K562 (cell line): ENCODE data around the gene EYA3. TPM values are rescaled to one million over a fixed set of nuclear protein-coding genes. Genes with fewer than 3 reads are reported as not detected.

ENCODE experiments used
- ATAC-seq: fragments of 200-7000 bp; cut with Tn5 transposase; 3 replicates; pipeline ENCODE4 v1.9.1; 2020; ENCODE audit warnings: moderate library complexity
- BruUV-seq: library from RNA; stranded (reverse); fragments of 400-500 nt; replicated peaks from 2 replicates; lab custom pipeline; 2021; lab: Mats Ljungman, UMichigan
- CTCF ChIA-PET: fragments of 300-600 bp; formaldehyde crosslinking; extraction: SDS; loops from one replicate; lab custom pipeline; 2021; ENCODE audit warnings: low intra/inter-chr PET ratio; lab: Yijun Ruan, JAX
- POLR2A ChIA-PET: fragments of 300-600, 350-650 bp; sonication (Branson Sonifier 250); formaldehyde crosslinking; extraction: SDS; loops from one replicate; lab custom pipeline; 2021; ENCODE audit warnings: antibody characterized with exemption, inconsistent platforms; lab: Yijun Ruan, JAX
- DNase-seq, 4 experiments: peaks; one replicate each; pipeline versions ENCODE4 v3.0.0 to v3.0.0-alpha.2; 2011 to 2018; ENCODE audit warnings: low spot score in 3 of 4, mixed read lengths in 3 of 4; ENCODE audit errors: extremely low read depth in 1 of 4
- FAIRE-seq: peaks from 2 replicates; lab custom pipeline; 2011; peaks lifted over from hg19 to GRCh38; lab: Jason Lieb, UNC
- H2AFZ ChIP-seq: 2 replicates; pipeline ENCODE4 v1.6.0; 2011; ENCODE audit warnings: low read depth, low read length, control low read depth, inconsistent platforms
- H3K27ac ChIP-seq: fragments of 200-600 bp; 3 replicates; pipeline ENCODE4 v1.8.0; 2011; ENCODE audit warnings: low read depth, mild to moderate bottlenecking, control low read depth, inconsistent platforms, low read length, moderate library complexity, mixed read lengths; ENCODE audit errors: extremely low read depth
- H3K27me3 ChIP-seq, 2 experiments: fragments of 300-600 bp in 1 of 2; 2 replicates in 1 of 2; 3 replicates in 1 of 2; pipeline versions ENCODE4 v1.6.0 to v1.8.0; 2011; ENCODE audit warnings: inconsistent platforms in 2 of 2, low read length in 2 of 2, mild to moderate bottlenecking in 1 of 2, mixed read lengths in 1 of 2, moderate library complexity in 1 of 2; ENCODE audit not compliant: control insufficient read depth in 2 of 2, insufficient read depth in 2 of 2
- H3K36me3 ChIP-seq: fragments of 300-600 bp; 3 replicates; pipeline ENCODE4 v1.8.0; 2011; ENCODE audit warnings: mild to moderate bottlenecking, low read length, inconsistent platforms; ENCODE audit not compliant: control insufficient read depth, insufficient read depth
- H3K4me1 ChIP-seq, 2 experiments: fragments of 200-600 bp in 1 of 2; replicated peaks in 1 of 2; 2 replicates in 1 of 2; 3 replicates in 1 of 2; pipeline versions ENCODE4 v1.5.1 to v1.8.0; 2011; ENCODE audit warnings: inconsistent platforms in 2 of 2, low read length in 2 of 2, mild to moderate bottlenecking in 1 of 2, mixed read lengths in 1 of 2, moderate library complexity in 1 of 2; ENCODE audit not compliant: control insufficient read depth in 2 of 2, insufficient read depth in 2 of 2
- H3K4me2 ChIP-seq: 2 replicates; pipeline ENCODE4 v1.6.1; 2011; ENCODE audit warnings: low read length, control low read depth, inconsistent platforms, mixed read lengths; ENCODE audit not compliant: insufficient read depth
- H3K4me3 ChIP-seq: fragments of 200-600 bp; sonication (generic), shearing (Covaris generic); 2 replicates; pipeline ENCODE4 v1.5.1; 2016; ENCODE audit warnings: control low read depth, inconsistent platforms
- H3K79me2 ChIP-seq: fragments of 200-600 bp; 3 replicates; pipeline ENCODE4 v1.8.0; 2011; ENCODE audit warnings: low read length, inconsistent platforms; ENCODE audit not compliant: control insufficient read depth, insufficient read depth
- H3K9ac ChIP-seq, 2 experiments: 2 replicates each; pipeline versions ENCODE4 v1.6.0 to v1.6.1; 2011; ENCODE audit warnings: low read depth in 2 of 2, low read length in 2 of 2, control low read depth in 1 of 2, inconsistent platforms in 1 of 2, mild to moderate bottlenecking in 1 of 2, mixed read lengths in 1 of 2; ENCODE audit not compliant: insufficient read depth in 1 of 2
- H3K9me1 ChIP-seq: one replicate; pipeline ENCODE4 v1.6.0; 2011; ENCODE audit warnings: inconsistent platforms, mild to moderate bottlenecking, low read length, moderate library complexity; ENCODE audit not compliant: control insufficient read depth, insufficient read depth
- H3K9me3 ChIP-seq: replicated peaks from 2 replicates; pipeline ENCODE4 v1.5.1; 2011; ENCODE audit warnings: low read depth, low read length, inconsistent platforms; ENCODE audit not compliant: control insufficient read depth, insufficient read depth
- H4K20me1 ChIP-seq: replicated peaks from 2 replicates; pipeline ENCODE4 v1.6.1; 2011; ENCODE audit warnings: low read length, inconsistent platforms, mixed read lengths; ENCODE audit not compliant: control insufficient read depth, insufficient read depth
- BRD9 ChIP-seq: fragments of 450-650 bp; IDR thresholded peaks from 2 replicates; pipeline ENCODE4 v1.6.1; 2018; ENCODE audit warnings: low read depth; ENCODE audit not compliant: partially characterized antibody
- BRF1 ChIP-seq: IDR thresholded peaks from 3 replicates; pipeline ENCODE4 v1.6.1; 2011; ENCODE audit warnings: borderline replicate concordance, mild to moderate bottlenecking; ENCODE audit not compliant: insufficient read length; ENCODE audit errors: extremely low read depth
- CLOCK ChIP-seq: fragments of 250-450 bp; sonication (Bioruptor Pico); IDR thresholded peaks from 2 replicates; pipeline ENCODE4 v1.4.0; 2020; ENCODE audit warnings: mild to moderate bottlenecking, moderate library complexity, borderline replicate concordance
- HOXB6 ChIP-seq: fragments of 250-450 bp; sonication (Bioruptor Pico); IDR thresholded peaks from 2 replicates; pipeline ENCODE4 v1.5.1; 2022; ENCODE audit warnings: mild to moderate bottlenecking, borderline replicate concordance
- IRF1 ChIP-seq: sonication (generic); formaldehyde crosslinking; IDR thresholded peaks from 2 replicates; pipeline ENCODE4 v1.8.0; 2022; ENCODE audit warnings: missing genetic modification reagents, mild to moderate bottlenecking, borderline replicate concordance
- POLR2H ChIP-seq: IDR thresholded peaks from 2 replicates; pipeline ENCODE4 v1.6.1; 2016; ENCODE audit warnings: missing genetic modification characterization, low read depth, mild to moderate bottlenecking, control low read depth, missing compliant biosample characterization, moderate library complexity
- SIRT6 ChIP-seq: IDR thresholded peaks from one replicate; pipeline ENCODE4 v1.6.1; 2012; ENCODE audit warnings: low read depth, mild to moderate bottlenecking, control low read depth, inconsistent platforms, low read length, moderate library complexity
- ZBTB33 ChIP-seq: sonication (generic); formaldehyde crosslinking; IDR thresholded peaks from 2 replicates; pipeline ENCODE4 v1.8.1; 2023; ENCODE audit warnings: mild to moderate bottlenecking, missing genetic modification reagents
- ZNF165 ChIP-seq: fragments of 250-450 bp; sonication (Bioruptor Pico); IDR thresholded peaks from 2 replicates; pipeline ENCODE4 v1.4.0; 2020; ENCODE audit warnings: borderline replicate concordance
- WGBS: fragments of 100-300 bp; shearing (Covaris generic); methylation state at CpG from one replicate; pipeline ENCODE4 v1.1.6; 2016; ENCODE audit warnings: low coverage, mixed read lengths; ENCODE audit not compliant: insufficient coverage; ENCODE audit errors: missing lambda C conversion rate; 5-methylcytosine and 5-hydroxymethylcytosine counted together
- in situ Hi-C: fragments of 300-500 bp; cut with MboI; formaldehyde crosslinking; loops from 4 replicates; pipeline ENCODE4 v1.15.0; 2018; ENCODE audit warnings: inconsistent platforms, mixed read lengths
- intact Hi-C: fragments of 100-400 bp; cut with micrococcal nuclease; formaldehyde crosslinking; loops from 2 replicates; pipeline ENCODE4 v1.14.2; 2022
- polyA plus RNA-seq, 8 experiments: library from polyadenylated mRNA; depleted of rRNA in 4 of 8; stranded (reverse) in 5 of 8; unstranded in 3 of 8; fragments of >200 nt; fragmentation: Nextera tagmentation in 2 of 8; fragmentation: Illumina TruSeq in 1 of 8; extraction: Ambion mirVana in 2 of 8; extraction: Trizol in 1 of 8; gene quantifications; 2 replicates each; pipeline versions ENCODE4 v1.2.1 to v1.2.3, GENCODE V29; 2011 to 2014; ENCODE audit warnings: inconsistent platforms in 1 of 8, missing spikeins in 1 of 8
- total RNA-seq, 7 experiments: library from RNA; depleted of rRNA in 6 of 7; stranded (reverse); fragments of >200 nt in 6 of 7; fragmentation: Illumina TruSeq in 2 of 7; extraction: Trizol in 2 of 7; gene quantifications; 2 replicates each; pipeline versions ENCODE4 v1.2.1 to v1.2.3, GENCODE V29; 2011 to 2021; ENCODE audit warnings: low replicate concordance in 1 of 7
- TF ChIP-seq, protein P1 (sequence below): fragments of 450-650 bp; IDR thresholded peaks from 2 replicates; pipeline ENCODE4 v1.6.1; 2017; ENCODE audit warnings: antibody characterized with exemption, mild to moderate bottlenecking

Gene EYA3
- total and polyA plus RNA-seq, 9 of the 15 experiments (the other 6 are each of a cell fraction or from before 2014, with no cell fraction given), result 21.7 to 64.0 (median 43.6) TPM

DNA sequence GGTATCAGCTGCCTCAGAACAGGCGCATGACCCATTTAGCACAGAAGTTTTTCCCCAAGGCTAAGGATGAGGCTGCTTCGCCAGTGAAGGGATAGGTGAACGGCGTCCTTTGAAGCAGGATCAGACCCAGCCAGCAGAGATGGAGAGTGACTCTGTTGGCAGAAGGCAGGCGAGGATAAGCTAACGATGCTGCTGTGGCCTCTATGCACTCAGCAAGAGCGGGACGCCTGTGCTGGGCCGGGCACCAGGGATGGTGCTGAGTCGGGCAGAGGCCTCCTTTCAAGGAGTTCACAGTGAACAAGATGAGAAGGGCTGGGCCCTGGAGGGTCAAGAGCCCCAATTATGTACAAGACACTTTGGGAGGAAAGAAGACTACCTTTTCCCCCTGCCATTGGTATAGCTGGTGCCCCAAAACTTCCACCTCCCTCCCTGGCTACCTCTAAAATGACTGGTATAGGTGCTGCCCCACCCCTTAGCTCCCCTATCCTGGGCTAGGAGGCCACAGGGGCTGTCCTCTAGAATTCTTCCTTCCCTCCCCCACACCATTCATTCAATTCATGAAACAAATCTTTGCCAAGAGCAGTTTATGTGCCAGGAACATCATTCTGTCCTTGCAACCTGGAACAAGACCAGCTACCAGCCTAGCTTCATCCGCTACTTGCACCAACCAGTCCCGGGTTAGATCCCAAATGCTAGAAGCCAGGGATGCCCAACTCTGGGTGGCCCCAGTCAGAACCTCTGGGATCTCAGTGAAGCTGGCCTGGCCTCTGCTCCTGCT is 121.1 kb downstream of the EYA3 start:
- ATAC-seq (no peak), DNase-seq (no peak), FAIRE-seq (no peak)
- WGBS, result 88% methylated on average over 12 of the region's 12 CpGs
- POLR2A ChIA-PET, result interaction anchor here (0.5 to 1.6 kb wide), 6 partner anchors 10 to 197 kb away, joined by 3 to 5 read pairs (median 3); no protein-coding TSS in a partner anchor
- Histone ChIP-seq H3K9me1 (no peaks in the 10 kb centered on the region), H3K27ac (no peak overlapping the region), H3K4me2 (no peak overlapping the region), H2AFZ (no peak overlapping the region), H3K9me3 (no peaks in the 10 kb centered on the region), H3K36me3 (peaks cover 30% of the 10 kb centered on the region), H3K4me1 (peaks cover 0 to 9% of the 10 kb centered on the region in 2 experiments; a peak in 1 of 5 replicates), H3K79me2 (no peaks in the 10 kb centered on the region), H3K27me3 (no peaks in the 10 kb centered on the region), H4K20me1 (no peaks in the 10 kb centered on the region), H3K9ac (no peak overlapping the region; a peak in 1 of 4 replicates), H3K4me3 (no peak overlapping the region)
- in situ Hi-C loops, result loop anchor here (5.0 kb wide), 1 partner anchor 105 kb away; no protein-coding TSS in a partner anchor
- CTCF ChIA-PET, result no interaction called here
- no TSS peak for BruUV-seq
- intact Hi-C loops, result no loop called here
- TF ChIP-seq CLOCK (CRISPR knock-in tag) (no peak), BRF1 (no peak), HOXB6 (no peak), ZBTB33 (no peak), ZNF165 (CRISPR knock-in tag) (no peak), BRD9 (no peak), IRF1 (CRISPR knock-in tag) (no peak), SIRT6 (no peak), POLR2H (no peak)
- TF ChIP-seq, protein P1, sequence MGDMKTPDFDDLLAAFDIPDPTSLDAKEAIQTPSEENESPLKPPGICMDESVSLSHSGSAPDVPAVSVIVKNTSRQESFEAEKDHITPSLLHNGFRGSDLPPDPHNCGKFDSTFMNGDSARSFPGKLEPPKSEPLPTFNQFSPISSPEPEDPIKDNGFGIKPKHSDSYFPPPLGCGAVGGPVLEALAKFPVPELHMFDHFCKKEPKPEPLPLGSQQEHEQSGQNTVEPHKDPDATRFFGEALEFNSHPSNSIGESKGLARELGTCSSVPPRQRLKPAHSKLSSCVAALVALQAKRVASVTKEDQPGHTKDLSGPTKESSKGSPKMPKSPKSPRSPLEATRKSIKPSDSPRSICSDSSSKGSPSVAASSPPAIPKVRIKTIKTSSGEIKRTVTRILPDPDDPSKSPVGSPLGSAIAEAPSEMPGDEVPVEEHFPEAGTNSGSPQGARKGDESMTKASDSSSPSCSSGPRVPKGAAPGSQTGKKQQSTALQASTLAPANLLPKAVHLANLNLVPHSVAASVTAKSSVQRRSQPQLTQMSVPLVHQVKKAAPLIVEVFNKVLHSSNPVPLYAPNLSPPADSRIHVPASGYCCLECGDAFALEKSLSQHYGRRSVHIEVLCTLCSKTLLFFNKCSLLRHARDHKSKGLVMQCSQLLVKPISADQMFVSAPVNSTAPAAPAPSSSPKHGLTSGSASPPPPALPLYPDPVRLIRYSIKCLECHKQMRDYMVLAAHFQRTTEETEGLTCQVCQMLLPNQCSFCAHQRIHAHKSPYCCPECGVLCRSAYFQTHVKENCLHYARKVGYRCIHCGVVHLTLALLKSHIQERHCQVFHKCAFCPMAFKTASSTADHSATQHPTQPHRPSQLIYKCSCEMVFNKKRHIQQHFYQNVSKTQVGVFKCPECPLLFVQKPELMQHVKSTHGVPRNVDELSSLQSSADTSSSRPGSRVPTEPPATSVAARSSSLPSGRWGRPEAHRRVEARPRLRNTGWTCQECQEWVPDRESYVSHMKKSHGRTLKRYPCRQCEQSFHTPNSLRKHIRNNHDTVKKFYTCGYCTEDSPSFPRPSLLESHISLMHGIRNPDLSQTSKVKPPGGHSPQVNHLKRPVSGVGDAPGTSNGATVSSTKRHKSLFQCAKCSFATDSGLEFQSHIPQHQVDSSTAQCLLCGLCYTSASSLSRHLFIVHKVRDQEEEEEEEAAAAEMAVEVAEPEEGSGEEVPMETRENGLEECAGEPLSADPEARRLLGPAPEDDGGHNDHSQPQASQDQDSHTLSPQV, result no peak
